GM18505 (cell line): ENCODE data around the gene C2CD4B.

ENCODE experiments used
- ATAC-seq: cut with Tn5 transposase; IDR thresholded peaks from one replicate; pipeline ENCODE4 v1.9.1; 2021; ENCODE audit not compliant: unreplicated experiment
- POLR2A ChIP-seq: IDR thresholded peaks from 4 replicates; pipeline ENCODE4 v1.6.1; 2011; ENCODE audit warnings: borderline replicate concordance; ENCODE audit not compliant: insufficient read depth, insufficient read length; ENCODE audit errors: extremely low read depth

Gene C2CD4B

GRCh38 chr15:62119227-62119864 lies 45.7 kb downstream of the C2CD4B start:
- no peak for ATAC-seq

GRCh38 chr15:62118520-62119226 lies 46.4 kb downstream of the C2CD4B start:
- no peak for TF ChIP-seq POLR2A
- no peak for ATAC-seq

More at GRCh38 chr15:62119227-62119864, 45.7 kb downstream of the C2CD4B start:
- no peak for TF ChIP-seq POLR2A

GRCh38 chr15:62115847-62116246 lies 49.2 kb downstream of the C2CD4B start:
- TF ChIP-seq POLR2A, result no peak
- no peak for ATAC-seq
